ENCODE results near the gene TNNT2.
A peak's percentile ranks its signal among the peaks of the same experiment; 100 is the strongest.

TNNT2 gene

GRCh38 chr1:201422026-201422425, 44.5 kb upstream of the TNNT2 start:
- Mint-ChIP-seq H3K36me3 (ENCODE audit: low read depth) (peaks cover 4% of the 10 kb centered on the region), H3K9me3 (no peaks in the 10 kb centered on the region), H3K27ac (peak overlapping the region; percentile 41 to 83 (median 54)), H3K4me1 (peaks cover 49% of the 10 kb centered on the region), H3K4me3 (peak overlapping the region in 2 of 3 experiments; percentile 84 to 87), H3K27me3 (ENCODE audit: low read depth) (peaks cover 10% of the 10 kb centered on the region)
- TF ChIP-seq CTCF (IDR thresholded peaks at IDR 0.05; ENCODE audit: unreplicated experiment in 3 of 3): no peak

- no peak for TF ChIP-seq CTCF (IDR thresholded peaks at IDR 0.05; ENCODE audit: unreplicated experiment in 3 of 3)
- peak overlapping the region; percentile 72 to 87 (median 84) for H3K4me3 Mint-ChIP-seq
- H3K9me3 Mint-ChIP-seq: no peaks in the 10 kb centered on the region
- peaks cover 56% of the 10 kb centered on the region for H3K4me1 Mint-ChIP-seq
- H3K27ac Mint-ChIP-seq: peak overlapping the region; percentile 41 to 83 (median 54)
- H3K36me3 Mint-ChIP-seq (ENCODE audit: low read depth): peaks cover 4% of the 10 kb centered on the region
- peaks cover 13% of the 10 kb centered on the region for H3K27me3 Mint-ChIP-seq (ENCODE audit: low read depth)
These were observed 43.6 kb upstream of the TNNT2 start for GRCh38 chr1:201421041-201421440.

GRCh38 chr1:201420608-201421002, 43.1 kb upstream of the TNNT2 start:
- peak overlapping the region; percentile 41 to 83 (median 54) for H3K27ac Mint-ChIP-seq
- no peak for TF ChIP-seq CTCF (IDR thresholded peaks at IDR 0.05; ENCODE audit: unreplicated experiment in 3 of 3)
- H3K4me1 Mint-ChIP-seq: peaks cover 59% of the 10 kb centered on the region
- H3K9me3 Mint-ChIP-seq: no peaks in the 10 kb centered on the region
- peaks cover 13% of the 10 kb centered on the region for H3K27me3 Mint-ChIP-seq (ENCODE audit: low read depth)
- H3K36me3 Mint-ChIP-seq (ENCODE audit: low read depth): peaks cover 4% of the 10 kb centered on the region
- peak overlapping the region; percentile 72 to 87 (median 84) for H3K4me3 Mint-ChIP-seq

- peak overlapping the region; percentile 72 to 87 (median 84) for H3K4me3 Mint-ChIP-seq
- peaks cover 61% of the 10 kb centered on the region for H3K4me1 Mint-ChIP-seq
- TF ChIP-seq CTCF (IDR thresholded peaks at IDR 0.05; ENCODE audit: unreplicated experiment in 3 of 3): no peak
- peak overlapping the region; percentile 41 to 83 (median 54) for H3K27ac Mint-ChIP-seq
- no peaks in the 10 kb centered on the region for H3K36me3 Mint-ChIP-seq (ENCODE audit: low read depth)
- H3K9me3 Mint-ChIP-seq: no peaks in the 10 kb centered on the region
- H3K27me3 Mint-ChIP-seq (ENCODE audit: low read depth): peaks cover 13% of the 10 kb centered on the region
These were observed 42.5 kb upstream of the TNNT2 start for GRCh38 chr1:201419746-201420607.

- Mint-ChIP-seq H3K27ac (peak overlapping the region; percentile 41 to 83 (median 54)), H3K9me3 (no peaks in the 10 kb centered on the region), H3K36me3 (ENCODE audit: low read depth) (no peaks in the 10 kb centered on the region), H3K4me1 (peaks cover 65% of the 10 kb centered on the region), H3K4me3 (peak overlapping the region; percentile 69 to 87 (median 84)), H3K27me3 (ENCODE audit: low read depth) (peaks cover 10% of the 10 kb centered on the region)
- no peak for TF ChIP-seq CTCF (IDR thresholded peaks at IDR 0.05; ENCODE audit: unreplicated experiment in 3 of 3)
These were observed 41.8 kb upstream of the TNNT2 start for GRCh38 chr1:201419256-201419655.

All from nephron (organoid).